NB4 (cell line): Measurements from ENCODE around the gene OPALIN.

Experiments
- DNase-seq: peaks from one replicate; pipeline ENCODE4 v3.0.0; 2010; ENCODE audit warnings: low read depth
- H3K4me3 ChIP-seq: one replicate; pipeline ENCODE4 v1.5.1; 2011; ENCODE audit warnings: mild to moderate bottlenecking, low read depth, low read length, moderate library complexity
- CTCF ChIP-seq: IDR thresholded peaks from one replicate; pipeline ENCODE4 v1.5.1; 2012; ENCODE audit warnings: low read depth, low read length
- MAX ChIP-seq: IDR thresholded peaks from 2 replicates; pipeline ENCODE4 v1.6.1; 2011; ENCODE audit warnings: low read depth, low read length
- MYC ChIP-seq: IDR thresholded peaks from 2 replicates; pipeline ENCODE4 v1.6.1; 2011; ENCODE audit warnings: low read depth, low read length
- POLR2A ChIP-seq: IDR thresholded peaks from 2 replicates; pipeline ENCODE4 v1.6.1; 2011; ENCODE audit warnings: mild to moderate bottlenecking; ENCODE audit not compliant: insufficient read length; ENCODE audit errors: extremely low read depth

Gene OPALIN

GRCh38 chr10:96401036-96401435 is 42.2 kb upstream of the OPALIN start:
- H3K4me3 ChIP-seq, result no peak overlapping the region
- DNase-seq, result no peak
- TF ChIP-seq MAX (no peak), CTCF (no peak), POLR2A (no peak), MYC (no peak)

GRCh38 chr10:96400465-96400864 is 41.7 kb upstream of the OPALIN start:
- no peak overlapping the region for H3K4me3 ChIP-seq
- no peak for TF ChIP-seq MYC
- TF ChIP-seq MAX, result no peak
- no peak for TF ChIP-seq POLR2A
- no peak for TF ChIP-seq CTCF
- no peak for DNase-seq

- no peak overlapping the region for H3K4me3 ChIP-seq
- TF ChIP-seq MAX, result no peak
- no peak for TF ChIP-seq CTCF
- TF ChIP-seq POLR2A, result no peak
- TF ChIP-seq MYC, result no peak
- no peak for DNase-seq
Measured at GRCh38 chr10:96397902-96398301, 39.1 kb upstream of the OPALIN start.

- H3K4me3 ChIP-seq, result no peak overlapping the region
- no peak; the same call in 1 of the 2 replicates for TF ChIP-seq MYC
- peak; percentile 37; the same call in 1 of the 2 replicates for TF ChIP-seq MAX
- TF ChIP-seq POLR2A, result no peak
- peak; percentile 93 for TF ChIP-seq CTCF
- DNase-seq, result peak; percentile 82
Measured at GRCh38 chr10:96395931-96396877, 37.4 kb upstream of the OPALIN start.

GRCh38 chr10:96390460-96390864 is 31.7 kb upstream of the OPALIN start:
- DNase-seq, result no peak
- TF ChIP-seq POLR2A (no peak), MYC (no peak), CTCF (no peak), MAX (no peak)
- H3K4me3 ChIP-seq, result no peak overlapping the region
